HG03064 (cell line): ENCODE measurements around the gene POGK.

Experiments used
- ATAC-seq: cut with Tn5 transposase; IDR thresholded peaks from one replicate; pipeline ENCODE4 v1.9.1; 2021; ENCODE audit warnings: low read depth; ENCODE audit not compliant: unreplicated experiment

The POGK gene

DNA sequence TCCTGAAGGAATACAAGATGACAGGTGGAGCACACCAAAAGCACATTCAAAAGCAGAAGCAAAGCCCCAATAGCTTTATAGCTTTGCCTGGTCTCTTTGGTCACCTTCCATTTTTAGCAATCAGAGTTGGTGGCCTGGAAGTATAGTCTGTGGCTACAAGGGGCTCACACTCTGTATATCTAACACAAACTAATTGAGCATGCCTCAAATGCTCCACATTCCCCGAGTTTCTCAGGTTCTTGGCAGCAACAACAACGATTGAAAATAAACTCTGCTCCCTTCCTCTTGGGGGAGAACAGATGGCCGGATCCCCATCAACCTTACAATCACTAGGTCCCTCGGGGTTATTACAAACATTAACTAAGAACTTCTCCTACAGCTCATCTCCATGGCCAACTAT lies 61.7 kb downstream of the POGK start:
- no peak for ATAC-seq

DNA sequence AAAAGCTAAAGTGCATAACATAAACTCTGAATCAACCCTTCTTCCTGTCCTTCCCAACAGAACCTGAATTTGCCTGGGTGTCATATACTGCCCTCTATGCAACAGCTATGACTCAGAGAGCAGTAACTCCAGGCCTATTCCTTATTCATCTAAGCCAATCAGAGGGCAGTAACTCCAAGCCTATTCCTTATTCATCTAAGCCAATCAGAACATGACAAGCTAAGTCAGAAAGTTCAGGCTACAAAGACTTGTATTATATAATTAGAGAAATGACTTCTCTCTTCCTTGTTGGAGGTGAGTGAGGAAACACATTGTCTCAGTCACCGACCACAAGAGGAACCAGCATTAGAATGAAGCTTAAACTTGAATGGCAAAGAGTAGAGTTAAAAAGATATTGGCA lies 63.0 kb downstream of the POGK start:
- no peak for ATAC-seq

DNA sequence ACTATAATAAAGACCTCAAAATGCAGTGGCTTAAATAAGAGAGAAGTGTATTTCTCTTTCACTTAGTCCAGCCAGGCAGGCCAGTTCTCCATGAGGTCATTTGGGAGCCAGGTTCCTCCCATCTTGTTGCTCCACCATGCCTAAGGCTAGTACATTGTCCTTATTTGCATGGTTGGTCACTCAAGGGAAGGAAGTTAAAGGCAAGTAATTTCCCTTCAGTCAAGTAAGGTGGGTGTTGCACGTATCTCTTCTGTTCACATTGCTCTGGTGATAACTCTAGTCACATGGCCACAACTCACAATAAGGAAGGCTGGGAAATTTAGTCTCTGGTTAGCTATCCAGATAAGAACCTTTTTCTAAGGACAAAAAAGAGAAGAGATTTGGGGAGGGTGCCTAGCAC lies 64.0 kb downstream of the POGK start:
- ATAC-seq = no peak

DNA sequence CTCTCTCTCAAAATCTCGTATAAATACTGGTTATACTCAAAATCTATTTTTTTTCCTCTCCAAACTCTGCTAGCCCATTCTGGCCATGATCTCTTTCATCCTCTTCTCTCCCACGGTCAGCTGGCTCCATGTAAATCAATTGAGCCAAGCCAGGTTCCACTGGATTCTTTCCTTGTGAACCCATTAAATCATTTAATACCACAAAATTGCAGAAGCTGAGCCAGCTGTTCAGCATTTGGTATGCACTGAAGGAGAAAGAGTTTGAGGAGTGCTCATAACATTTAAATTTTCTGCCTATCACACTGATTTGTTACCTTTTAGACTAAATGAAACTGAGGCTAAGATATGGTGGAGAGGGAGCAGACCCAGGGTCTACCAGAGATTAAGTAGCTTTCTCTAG lies 65.9 kb downstream of the POGK start:
- no peak for ATAC-seq

DNA sequence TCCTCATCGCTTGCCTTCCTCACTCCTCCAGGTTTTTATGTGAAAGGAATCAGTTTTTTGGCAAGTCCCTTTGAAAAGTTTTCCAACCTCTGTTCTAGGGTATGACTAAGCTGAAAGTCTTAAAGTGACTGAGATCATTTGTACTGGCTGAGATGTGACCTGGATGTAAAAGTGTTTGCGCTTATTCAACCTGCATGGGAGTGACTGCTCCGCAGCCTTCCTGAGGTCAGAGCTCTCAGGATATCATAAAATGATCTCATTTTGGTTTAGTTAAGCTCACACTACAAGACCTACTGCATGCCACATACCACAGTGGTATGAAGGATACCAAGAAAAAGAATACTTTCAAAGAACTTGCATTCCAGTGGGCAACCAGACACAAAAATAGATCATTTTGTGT lies 66.6 kb downstream of the POGK start:
- no peak for ATAC-seq
